ENCODE measurements around the gene ZNF462.

The ZNF462 gene

DNA sequence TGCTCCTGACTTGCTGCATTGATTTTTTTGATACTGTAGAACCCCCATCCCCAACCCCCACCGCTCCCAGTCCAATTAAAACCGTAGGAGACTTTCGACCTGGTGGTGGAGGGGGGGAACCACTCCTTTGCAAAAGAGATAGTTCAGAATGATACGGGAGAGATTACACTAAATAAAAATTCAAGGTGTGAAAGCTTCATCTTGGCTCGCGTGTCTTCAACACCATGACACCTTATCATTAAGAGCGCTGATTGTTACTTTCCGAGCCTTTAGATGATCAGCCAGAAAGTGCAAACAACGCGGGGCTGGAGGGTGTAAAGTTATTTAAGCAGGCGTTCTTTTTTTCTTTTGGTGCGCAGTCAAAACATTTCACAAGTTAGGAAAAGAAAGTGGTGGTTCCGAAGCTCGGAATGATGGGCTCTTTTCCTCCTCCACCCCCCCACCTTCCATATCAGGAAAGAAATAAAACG, 1.3 kb upstream of the ZNF462 start:
- DNase-seq (ENCODE audit: low spot score), result no peak

DNA sequence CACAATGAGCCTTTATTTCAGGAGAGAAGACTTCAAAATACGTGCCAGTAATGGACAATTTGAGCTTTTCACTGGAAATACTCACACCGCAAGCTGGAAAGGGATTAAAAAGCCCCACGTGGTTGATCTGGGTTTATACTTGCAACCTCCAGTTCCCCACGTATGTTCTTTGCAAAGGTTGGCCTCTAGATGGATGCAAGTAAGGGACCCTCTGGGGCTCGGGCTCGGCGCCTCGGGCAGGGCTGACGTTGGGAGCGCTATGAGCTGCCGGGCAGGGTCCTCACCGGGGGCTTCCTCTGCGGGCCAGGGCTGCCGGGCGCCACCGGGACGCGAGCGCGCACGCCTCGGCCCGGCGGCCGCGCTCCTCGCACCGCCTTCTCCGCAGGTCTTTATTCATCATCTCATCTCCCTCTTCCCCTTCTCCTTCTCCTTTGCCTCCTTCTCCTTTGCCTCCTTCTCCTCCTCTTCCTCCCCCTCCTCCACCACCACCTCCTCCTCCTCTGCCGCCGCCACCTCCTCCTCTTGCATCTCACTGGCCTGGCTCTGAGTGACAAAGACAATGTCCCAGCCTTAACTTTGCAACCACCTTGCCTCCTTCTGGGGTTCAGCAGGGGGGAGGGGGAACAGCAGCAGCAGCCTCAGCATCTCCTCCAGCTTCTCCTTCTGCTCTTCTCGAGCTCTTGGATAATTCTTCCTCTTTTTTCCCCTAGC, 701 bp upstream of the ZNF462 start:
- DNase-seq (ENCODE audit: low spot score), result peak; percentile 45

DNA sequence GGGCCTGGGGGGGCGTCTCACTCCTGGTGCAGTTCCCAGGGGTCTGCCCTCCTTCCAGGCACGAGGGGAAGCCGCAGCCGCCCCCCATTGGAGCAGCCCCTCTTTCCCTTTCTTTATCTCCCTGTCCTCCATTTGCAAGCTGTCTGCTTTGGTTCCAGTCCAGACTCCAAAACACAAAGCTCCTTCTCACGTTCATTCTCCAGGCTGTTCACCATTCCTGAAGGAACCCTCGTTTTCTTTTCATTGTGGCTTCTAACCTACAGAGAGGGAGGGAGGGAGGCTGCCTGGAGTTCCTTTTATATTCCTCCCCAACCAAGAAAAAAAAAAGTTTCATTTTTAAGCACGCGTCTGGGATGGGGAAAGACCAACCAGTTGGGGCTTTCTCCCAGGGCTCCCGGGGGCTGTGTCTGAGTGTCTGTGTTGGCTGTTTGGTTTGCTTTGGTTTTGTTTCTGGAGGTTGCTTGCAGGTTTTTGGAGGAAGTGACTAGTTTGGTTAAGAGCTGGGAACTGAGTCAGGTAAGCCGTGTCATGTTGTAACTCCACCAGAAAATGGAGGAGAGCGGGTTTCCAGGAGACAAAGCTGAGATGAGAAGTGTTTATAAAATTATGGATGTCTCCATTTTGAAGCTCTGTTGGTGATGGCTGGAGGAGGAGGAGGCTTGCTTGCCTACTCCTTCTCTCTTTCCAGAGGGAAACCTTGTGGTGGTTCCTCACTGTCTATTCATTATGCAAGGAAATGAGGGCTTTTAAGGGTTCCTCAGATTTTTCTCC, 1.6 kb downstream of the ZNF462 start:
- peak; percentile 35 for DNase-seq (ENCODE audit: low spot score)

DNA sequence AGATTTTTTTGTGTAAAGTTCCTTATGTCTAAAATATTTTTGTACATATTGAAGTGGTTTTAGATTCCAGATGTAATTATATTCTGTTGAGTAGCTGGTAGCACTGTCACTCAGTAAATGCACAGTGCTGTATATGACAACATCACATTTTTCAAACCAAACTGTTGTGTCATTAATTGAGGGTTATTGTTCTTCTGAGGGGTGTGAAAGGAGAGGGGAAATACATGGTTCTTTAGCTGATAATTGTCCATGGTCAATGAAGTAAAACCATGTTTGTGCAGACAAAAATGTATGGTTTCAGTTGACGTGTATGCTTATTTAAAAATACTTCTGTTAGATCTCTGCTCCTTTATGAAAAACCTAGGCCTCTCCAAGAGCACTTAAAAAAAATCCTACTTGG, 3.3 kb downstream of the ZNF462 start:
- DNase-seq (ENCODE audit: low spot score), result no peak

DNA sequence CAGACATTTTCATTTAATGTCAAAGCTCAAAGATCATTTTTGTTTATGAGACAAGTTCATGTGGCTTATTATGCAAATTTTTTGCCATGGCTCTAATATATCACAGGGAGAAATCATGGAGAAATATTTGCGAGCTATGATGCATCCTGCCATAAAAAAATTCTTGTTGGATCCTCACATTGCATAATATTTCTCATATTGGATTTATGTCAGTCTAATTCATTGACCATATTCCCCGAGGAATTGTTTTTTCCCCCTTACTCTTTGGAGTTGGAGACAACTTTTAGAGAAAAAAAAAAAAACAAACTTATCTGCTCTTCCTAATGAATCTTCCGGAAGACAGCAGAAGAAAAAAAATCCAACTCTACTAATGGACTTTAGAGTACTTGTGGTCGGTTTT, 4.3 kb downstream of the ZNF462 start:
- no peak for DNase-seq (ENCODE audit: low spot score)

DNA sequence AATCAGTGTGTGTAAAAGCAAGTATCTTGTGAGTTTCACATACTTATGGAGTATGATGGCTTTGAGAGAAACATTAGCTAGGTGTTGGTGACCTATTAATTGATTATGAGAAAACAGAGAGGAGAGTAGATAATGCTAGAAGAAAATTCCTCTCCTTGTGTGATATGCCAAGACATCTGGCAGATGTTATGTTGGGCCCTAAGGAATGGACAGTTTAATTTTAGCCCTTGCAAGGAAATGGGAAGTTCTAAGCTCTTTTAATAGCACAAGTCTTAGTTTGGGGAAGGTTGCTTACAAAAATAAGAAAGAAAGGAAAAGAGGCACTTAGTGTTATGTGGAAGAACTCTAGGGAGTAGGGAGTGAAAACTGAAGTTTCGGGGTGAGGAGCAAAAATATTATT, 5.1 kb downstream of the ZNF462 start:
- DNase-seq (ENCODE audit: low spot score), result no peak

DNA sequence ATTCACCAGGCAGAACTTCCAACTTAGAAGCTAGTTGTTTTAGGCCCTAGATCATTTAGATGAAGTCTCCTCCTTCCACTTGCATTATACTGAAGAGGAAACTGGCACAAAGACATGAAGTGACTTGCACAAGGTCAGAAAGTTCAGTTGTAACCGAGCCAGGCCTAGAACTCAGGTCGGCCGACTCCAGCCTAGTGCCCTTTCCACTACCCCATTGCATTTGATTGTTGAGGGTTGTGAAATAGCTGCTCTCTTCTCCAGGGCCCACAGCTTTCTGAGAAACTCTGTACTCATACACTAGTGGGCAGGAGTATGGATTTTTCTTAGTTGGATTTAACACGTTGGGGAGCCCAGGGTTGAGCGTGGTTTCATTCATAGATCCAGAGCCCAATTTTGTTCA, 5.6 kb downstream of the ZNF462 start:
- no peak for DNase-seq (ENCODE audit: low spot score)

DNA sequence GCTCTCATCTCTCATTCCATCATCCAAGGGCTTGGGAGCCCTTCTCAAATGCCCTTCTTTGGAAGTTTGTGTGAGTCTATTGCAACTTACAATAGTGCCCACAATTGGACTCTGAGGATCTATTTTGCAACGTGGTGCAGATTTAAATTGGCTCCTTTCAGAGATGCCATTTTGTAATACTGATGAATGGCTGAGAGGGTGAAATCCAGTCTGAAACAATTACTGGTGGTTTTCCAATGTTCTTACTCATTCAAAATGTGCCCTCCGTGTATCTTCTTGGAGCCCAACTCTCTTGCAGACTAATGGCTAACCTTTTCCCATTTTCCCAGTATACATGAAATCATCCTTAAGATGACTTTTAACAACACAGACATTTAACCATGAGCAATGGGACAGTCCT, 6.1 kb downstream of the ZNF462 start:
- no peak for DNase-seq (ENCODE audit: low spot score)

DNA sequence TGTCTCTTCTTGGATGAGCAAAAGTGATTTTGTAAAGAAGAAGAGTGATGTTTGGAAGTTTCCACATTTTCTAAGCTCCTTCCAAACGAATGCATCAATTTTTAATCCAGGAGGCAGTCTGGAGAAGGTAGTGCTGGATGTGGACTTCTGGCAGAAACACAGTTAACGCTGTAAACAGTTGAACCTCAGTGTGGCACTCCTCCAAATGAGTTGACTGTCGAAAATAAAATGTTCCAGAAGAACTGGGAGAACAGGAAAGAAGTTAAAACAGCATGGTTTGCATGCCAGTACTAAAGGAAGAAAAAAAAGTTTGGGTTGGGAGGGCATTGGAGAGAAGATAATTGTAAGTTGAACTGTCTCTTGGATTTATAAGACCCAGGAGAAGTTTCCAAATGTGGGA, 6.5 kb downstream of the ZNF462 start:
- DNase-seq (ENCODE audit: low spot score), result no peak

DNA sequence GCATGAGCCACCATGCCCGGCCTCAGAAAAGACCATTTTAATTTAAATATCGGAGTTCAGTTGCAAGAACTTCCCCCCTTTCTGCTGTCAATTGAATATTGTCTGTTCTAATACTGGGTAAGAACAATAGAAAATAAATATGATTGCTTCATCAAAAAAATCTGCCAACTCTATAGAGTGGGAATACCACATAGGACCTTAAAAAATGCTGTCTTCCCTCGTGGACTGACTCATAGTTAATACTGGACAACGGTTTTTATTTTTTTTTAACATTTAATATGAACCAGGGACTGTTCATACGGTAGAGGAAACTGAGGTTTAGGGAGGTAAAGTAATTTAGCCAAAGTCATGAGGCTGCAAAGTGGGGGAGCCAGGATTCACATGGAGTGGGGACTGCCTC, 9.7 kb downstream of the ZNF462 start:
- DNase-seq (ENCODE audit: low spot score), result no peak

DNA sequence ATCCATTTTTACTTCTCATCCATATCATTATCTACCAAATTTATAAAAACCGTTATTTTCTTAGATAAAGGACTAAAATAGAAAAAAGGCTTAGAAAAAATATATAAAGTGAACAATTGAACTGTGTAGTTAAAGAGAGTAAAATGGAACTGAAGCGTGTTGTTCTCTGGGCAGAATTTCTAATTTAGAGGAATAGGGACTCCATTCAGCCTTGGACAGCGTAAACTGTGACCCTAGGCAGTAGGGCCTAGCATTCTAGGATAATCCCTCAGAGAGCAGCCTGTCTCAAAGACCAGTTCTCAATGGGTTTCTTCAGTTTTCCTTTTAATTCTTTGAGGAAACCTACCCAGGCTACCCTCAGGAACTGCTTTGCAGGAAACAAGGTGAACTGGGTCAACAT, 11.1 kb downstream of the ZNF462 start:
- no peak for DNase-seq (ENCODE audit: low spot score)

DNA sequence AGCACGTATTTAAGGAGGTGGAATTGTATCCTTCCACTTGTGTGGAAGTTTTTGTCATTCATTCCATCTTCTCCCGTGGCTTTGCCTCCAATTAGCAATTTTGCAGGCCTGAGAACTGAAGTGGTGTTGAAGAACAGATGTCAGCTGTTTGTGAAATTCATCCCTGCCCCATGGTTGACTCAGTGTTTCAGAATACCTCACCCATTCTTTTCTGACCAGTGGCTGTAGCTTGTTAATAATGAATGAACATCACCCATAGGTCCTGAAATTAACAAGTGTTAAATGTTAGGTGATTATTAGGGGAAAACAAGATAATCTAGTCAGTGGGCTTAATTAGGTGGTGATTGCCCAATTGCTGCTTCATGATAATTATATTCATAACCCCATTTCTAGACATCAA, 11.7 kb downstream of the ZNF462 start:
- no peak for DNase-seq (ENCODE audit: low spot score)

DNA sequence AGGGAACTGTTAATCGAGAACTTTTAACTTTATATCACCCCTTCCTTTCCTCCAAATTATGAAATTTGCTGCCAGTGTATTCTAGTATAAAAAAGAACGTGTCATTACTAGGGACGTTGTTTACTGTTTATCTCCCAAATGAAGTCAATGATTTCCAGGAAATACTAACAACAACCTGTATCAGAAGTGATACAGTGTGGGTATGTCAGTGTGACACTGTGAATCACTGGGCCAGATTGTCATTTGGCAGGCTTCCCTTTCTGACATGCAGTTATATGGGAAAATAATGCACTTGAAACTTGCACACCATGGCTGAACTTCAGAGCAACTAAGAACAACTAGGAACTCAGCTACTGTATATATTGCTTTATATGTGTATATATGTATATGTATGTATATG, 12.6 kb downstream of the ZNF462 start:
- DNase-seq (ENCODE audit: low spot score), result no peak

DNA sequence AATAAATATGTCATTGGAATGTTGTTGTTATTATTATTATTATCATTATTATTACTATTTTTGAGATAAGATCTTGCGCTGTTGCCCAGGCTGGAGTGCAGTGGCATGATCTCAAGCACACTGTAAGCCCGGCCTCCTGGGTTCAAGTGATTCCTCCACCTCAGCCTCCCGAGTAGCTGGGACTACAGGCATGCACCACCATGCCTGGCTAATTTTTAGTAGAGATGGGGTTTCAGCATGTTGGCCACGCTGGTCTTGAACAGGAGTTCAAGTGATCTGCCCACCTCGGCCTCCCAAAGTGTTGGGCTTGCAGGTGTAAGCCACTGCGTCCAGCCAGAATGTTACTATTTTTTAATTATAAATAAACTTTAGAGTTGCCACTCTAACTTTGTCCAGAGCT, 14.4 kb downstream of the ZNF462 start:
- DNase-seq (ENCODE audit: low spot score), result no peak

DNA sequence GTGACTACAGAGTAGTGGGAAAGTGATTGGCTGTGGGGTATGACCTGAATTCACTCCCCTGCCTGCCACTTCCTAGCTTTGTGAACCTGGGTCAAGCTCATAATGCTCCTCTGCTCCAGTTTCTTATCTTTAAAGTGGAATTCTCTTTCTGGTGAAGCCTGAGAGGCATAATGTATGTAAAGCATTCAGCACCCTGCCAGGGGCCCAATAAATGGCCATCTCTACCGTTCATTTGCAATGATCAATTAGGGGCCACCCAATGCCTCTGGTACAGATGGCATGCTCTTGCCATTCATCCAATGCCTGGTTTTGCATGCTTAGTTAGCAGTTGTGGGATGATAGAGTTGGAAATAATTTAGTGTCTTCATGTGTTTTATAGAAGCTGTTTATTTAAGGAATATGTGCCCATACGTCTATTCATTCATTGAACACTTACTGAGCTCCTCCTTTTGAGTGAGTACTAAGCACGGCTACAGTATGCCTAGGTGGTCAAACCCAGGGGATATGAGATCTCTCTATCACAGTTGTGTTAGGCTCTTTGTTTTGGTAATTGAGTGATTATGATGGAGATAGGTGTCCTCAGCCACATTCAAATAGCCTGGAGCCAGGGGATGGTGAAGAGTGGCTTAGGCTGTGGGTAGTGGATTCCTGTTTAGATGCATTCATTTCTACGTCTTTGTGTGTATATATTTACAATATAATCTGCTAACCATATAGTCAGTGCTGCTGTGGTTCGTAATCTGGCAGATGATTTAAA, 15.3 kb downstream of the ZNF462 start:
- no peak for DNase-seq (ENCODE audit: low spot score)

DNA sequence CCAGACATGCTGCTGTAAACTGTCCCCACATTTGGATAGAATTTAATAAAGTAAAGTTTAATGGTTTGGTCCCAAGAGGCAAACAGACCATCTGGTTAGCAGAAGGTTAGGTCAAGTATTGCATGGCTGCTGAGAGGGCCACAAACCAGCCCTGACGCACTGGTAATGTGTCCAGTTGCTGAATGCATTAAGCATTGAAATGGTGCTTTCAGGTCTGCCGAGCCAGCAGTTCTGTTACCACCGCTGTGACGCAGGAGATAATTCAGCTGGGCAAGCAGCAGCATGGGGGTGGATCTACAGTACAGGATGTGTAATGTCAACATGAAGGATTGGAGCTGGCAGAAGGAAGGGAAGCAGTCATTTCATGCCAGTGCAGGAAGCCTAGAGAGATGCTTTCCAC, 16.0 kb downstream of the ZNF462 start:
- no peak for DNase-seq (ENCODE audit: low spot score)

DNA sequence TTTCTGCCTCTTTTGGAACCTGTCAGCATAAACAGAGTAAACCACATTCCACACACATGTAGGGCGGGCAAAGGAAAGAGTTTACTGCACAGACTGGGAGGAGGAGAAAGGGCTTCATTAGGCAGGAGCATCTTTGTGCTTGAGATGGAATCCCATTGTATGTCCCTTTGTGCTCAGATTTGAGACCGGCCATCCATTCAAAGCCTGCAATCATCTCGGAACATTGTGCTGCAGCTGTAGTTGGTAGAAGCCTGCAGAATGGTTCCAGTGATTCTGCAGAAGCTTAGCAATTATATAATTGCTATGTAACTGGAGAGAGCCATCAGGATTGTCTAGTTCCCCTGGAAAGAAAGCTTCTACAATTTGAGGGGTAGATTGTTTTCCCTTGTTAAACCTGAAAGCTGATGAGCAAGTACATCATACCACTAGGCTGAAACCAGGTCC, 16.5 kb downstream of the ZNF462 start:
- DNase-seq (ENCODE audit: low spot score), result no peak

DNA sequence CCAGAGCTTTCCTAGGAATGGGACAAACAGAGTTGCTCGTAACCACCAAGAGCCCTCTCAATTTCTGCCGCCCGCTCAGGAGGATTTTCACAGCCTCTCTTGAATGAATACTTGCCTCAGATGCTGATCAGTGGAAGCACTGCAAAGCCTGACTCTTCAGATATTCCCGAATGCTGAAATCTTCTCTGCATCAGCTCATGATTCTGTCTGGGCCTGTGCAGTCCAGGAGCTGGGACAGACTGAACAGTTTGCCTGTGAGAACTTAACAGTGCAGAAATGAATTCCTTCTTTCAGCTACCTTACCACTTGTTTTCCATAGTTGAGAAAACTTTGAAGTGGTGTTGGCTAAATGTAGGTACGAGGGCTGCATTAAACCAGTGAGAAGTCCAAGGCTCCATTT, 17.1 kb downstream of the ZNF462 start:
- DNase-seq (ENCODE audit: low spot score), result no peak

DNA sequence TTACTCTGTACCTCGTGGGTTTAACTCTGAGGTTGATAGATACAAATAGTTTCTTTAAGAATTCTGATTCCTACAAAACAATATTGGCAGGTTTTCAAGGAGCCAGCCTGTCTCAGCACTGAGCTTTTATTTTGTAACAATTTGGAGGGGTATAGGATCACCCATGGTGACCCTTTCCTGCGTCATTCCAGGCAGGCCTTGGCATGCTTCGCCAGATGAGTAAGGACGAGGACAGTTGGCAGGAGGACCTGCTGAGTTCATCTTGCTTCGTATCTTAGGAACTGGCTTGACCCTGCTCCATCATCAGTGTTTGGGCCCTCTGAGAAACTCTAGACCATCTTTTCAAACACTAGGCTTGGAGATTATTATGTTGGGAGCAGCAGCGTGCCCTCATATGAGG, 17.9 kb downstream of the ZNF462 start:
- no peak for DNase-seq (ENCODE audit: low spot score)

DNA sequence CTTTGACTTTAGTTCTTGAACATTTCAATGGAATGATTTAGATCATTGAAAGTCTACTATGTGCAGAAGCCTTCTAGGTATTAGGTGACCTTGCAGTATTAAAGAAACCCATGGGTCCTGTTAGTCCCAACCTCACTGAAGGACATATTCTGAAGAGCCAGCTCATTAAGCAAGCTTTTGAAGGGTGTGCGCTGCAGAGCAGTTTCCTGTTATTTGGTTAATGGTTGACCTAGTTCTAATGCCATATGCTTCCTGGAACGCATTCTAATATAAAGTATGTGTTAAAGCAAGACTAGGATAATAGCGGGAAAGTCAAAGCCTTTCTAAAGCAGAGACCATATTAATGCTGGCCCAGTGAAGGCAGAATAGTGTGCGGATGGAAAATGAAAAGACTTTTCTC, 20.1 kb downstream of the ZNF462 start:
- DNase-seq (ENCODE audit: low spot score), result no peak

DNA sequence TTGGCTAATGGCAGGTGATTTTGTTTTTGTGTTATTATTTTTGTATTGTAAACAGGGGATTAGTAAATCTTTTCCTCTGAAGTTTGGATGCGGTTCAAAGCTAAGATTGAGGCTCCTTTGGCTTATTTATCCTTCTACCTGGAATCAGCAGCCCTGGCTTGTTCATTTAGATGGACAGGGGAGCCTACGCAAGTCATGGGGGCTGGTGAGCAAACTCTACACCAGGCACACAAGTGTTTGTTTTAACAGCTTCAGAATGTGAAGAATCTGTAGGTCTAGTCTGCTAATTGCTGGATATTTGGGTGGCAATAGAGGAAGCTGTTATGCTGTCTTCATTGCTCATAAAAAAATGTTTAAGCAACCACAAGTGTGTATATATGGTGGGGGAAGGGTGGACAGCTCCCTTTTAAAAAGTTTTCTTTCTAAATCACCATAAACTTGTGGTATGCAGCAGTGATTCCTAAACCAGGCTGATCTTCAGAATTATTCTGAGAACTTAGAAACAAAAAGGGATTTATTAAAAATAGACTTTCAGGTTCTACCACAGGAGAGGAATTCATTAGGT, 20.7 kb downstream of the ZNF462 start:
- DNase-seq (ENCODE audit: low spot score), result no peak

DNA sequence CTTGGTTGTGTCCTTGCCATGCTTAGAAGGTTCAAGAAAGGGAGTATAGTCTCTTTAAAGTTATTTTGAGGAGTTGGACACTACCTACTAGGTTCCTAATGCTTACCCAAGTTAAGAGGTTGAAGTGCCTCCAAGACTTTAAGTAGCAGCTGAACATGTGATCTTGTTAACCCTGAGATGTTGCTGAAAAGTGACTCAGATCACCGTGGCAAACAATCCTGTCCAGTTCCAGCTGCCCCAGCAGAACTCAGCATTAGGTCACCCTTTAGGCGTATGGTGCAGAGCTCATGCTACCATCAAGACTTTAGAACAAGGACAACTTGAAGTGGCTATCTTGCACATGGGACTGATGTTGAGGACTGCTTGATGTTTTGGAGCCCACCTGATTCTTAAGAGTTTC, 22.5 kb downstream of the ZNF462 start:
- no peak for DNase-seq (ENCODE audit: low spot score)
